GM10266 (cell line): ENCODE results near the gene HERPUD2.

Experiments used
- DNase-seq: peaks from one replicate; pipeline ENCODE4 v3.0.0; 2012; ENCODE audit errors: extremely low spot score
- TF ChIP-seq, protein P1 (sequence below): IDR thresholded peaks from 2 replicates; pipeline ENCODE4 v1.5.1; 2012; ENCODE audit warnings: mild to moderate bottlenecking, low read depth; ENCODE audit not compliant: control insufficient read depth, insufficient read depth; ENCODE audit errors: missing control alignments

Gene HERPUD2

GRCh38 chr7:35728412-35729060 lies 33.6 kb upstream of the HERPUD2 start:
- TF ChIP-seq, protein P1, sequence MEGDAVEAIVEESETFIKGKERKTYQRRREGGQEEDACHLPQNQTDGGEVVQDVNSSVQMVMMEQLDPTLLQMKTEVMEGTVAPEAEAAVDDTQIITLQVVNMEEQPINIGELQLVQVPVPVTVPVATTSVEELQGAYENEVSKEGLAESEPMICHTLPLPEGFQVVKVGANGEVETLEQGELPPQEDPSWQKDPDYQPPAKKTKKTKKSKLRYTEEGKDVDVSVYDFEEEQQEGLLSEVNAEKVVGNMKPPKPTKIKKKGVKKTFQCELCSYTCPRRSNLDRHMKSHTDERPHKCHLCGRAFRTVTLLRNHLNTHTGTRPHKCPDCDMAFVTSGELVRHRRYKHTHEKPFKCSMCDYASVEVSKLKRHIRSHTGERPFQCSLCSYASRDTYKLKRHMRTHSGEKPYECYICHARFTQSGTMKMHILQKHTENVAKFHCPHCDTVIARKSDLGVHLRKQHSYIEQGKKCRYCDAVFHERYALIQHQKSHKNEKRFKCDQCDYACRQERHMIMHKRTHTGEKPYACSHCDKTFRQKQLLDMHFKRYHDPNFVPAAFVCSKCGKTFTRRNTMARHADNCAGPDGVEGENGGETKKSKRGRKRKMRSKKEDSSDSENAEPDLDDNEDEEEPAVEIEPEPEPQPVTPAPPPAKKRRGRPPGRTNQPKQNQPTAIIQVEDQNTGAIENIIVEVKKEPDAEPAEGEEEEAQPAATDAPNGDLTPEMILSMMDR, result no peak
- DNase-seq, result no peak

GRCh38 chr7:35727571-35727970 lies 32.6 kb upstream of the HERPUD2 start:
- DNase-seq, result peak; percentile 19
- TF ChIP-seq, protein P1, result no peak

DNA sequence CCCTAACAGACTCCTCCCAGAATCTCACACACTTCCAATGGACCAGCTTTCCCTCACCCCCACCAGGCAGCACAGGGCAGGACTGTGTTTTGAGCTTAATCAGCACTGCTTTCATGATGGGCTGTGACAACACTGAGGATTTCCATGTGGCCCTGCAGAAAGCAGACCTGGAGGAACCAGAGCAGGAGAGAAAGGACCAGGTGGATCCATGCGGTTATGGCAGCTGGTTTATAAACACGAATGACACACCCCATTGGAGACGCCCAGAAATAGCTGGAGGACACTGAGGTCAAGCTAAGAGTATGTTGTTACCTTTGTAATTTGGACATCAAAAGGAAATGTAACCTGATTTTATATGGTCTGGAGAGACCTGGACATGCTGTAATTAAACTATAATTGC lies 31.7 kb upstream of the HERPUD2 start:
- TF ChIP-seq, protein P1, result no peak
- DNase-seq, result no peak

DNA sequence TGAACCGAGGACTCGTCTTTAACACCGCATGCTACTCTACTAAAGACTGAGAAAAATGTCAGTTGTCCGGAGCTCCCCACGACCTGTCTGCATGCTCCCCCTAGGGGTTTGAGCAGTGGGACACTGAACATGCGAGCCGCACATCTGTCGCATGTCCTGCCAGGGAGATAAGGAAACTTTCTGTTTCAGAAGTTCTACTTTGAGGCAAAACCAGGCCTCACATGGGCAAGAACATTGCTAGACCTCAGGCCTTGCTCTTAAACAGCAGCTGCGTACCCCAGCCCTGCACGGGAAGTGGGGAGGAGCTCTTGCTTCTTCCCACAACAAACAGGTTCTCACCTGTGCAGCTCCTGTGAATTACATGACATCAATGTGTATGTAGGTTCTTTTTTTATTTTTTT lies 30.3 kb upstream of the HERPUD2 start:
- peak; percentile 52 for DNase-seq
- TF ChIP-seq, protein P1, result peak; percentile 53

GRCh38 chr7:35723011-35723410 lies 28.1 kb upstream of the HERPUD2 start:
- TF ChIP-seq, protein P1, result no peak
- no peak for DNase-seq

DNA sequence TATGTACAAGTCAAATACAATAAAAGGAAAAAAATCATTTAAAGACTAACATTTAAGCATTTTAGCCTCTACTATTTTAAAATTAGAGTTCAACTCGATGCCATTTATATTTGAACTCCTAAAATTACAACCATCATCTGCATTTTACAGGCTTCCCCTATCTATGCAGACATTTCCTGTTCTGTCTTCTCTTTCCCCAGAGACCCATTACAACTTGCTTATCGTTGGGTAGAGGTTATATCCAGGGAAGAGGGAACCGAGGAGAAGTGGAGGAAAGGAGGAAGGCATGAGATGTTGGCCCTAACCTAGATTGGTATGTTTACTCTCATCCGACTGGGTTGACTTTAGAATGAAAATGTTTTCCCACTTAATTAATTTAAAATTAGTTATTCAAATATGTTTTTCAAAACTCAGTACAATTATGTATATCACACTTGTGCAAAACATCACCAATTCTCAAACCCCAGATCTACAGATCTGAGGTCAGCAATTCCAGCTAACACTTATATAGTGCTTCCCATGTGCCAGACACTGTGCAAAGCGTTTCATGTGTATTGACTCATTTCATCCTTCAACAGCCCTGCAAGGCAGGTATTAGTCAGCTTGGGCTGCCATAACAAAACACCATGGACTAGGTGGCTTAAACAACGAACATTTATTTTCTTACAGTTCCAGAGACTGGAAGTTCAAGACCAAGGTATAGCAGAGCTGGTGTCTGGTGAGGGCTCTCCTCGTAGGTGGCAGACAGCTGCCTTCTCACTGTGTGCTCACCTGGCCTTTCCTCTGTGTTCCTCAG lies 27.3 kb upstream of the HERPUD2 start:
- DNase-seq, result no peak
- TF ChIP-seq, protein P1, result no peak

- TF ChIP-seq, protein P1, result no peak
These were observed 26.4 kb upstream of the HERPUD2 start for GRCh38 chr7:35721288-35721687.

More at GRCh38 chr7:35721288-35721687, 26.4 kb upstream of the HERPUD2 start:
- DNase-seq, result no peak
